Colonic mucosa (tissue), 4 donors: Measurements from ENCODE around the gene BTRC. TPM values are rescaled to one million over a fixed set of nuclear protein-coding genes. Genes with fewer than 3 reads are reported as not detected.

ENCODE experiments used
- DNase-seq: peaks from one replicate; pipeline ENCODE4 v3.0.0-alpha.2; 2020
- H3K27ac ChIP-seq: fragments of 200-600 bp; one replicate; pipeline ENCODE4 v1.8.0; 2021
- H3K27me3 ChIP-seq: fragments of 200-600 bp; one replicate; pipeline ENCODE4 v1.8.0; 2021
- H3K36me3 ChIP-seq: fragments of 200-600 bp; one replicate; pipeline ENCODE4 v1.8.0; 2021
- H3K4me1 ChIP-seq: fragments of 200-600 bp; one replicate; pipeline ENCODE4 v1.8.0; 2021; ENCODE audit warnings: mild to moderate bottlenecking
- H3K4me3 ChIP-seq: fragments of 200-600 bp; one replicate; pipeline ENCODE4 v1.8.0; 2021
- H3K9ac ChIP-seq, 2 donors: one replicate each; pipeline ENCODE4 v1.7.0; 2013; ENCODE audit warnings: control low read depth in 2 of 2, low read depth in 2 of 2, low read length in 2 of 2
- H3K9me3 ChIP-seq: fragments of 200-600 bp; one replicate; pipeline ENCODE4 v1.8.0; 2021
- intact Hi-C: fragments of 100-400 bp; cut with DNase I; formaldehyde crosslinking; loops from one replicate; pipeline ENCODE4 v1.14.1; 2022
- total RNA-seq, 2 donors: library from RNA; stranded (reverse); fragmentation: NEBNext Ultra II Directional in 1 of 2; extraction: Animal tissue kit (Norgen Biotek cat#: 25700) in 1 of 2; gene quantifications; one replicate each; pipeline ENCODE4 v1.2.1, GENCODE V29; 2021
- TF ChIP-seq, protein P1 (sequence below): fragments of 200-600 bp; IDR thresholded peaks from one replicate; pipeline ENCODE4 v1.8.0; 2022; ENCODE audit warnings: antibody characterized with exemption, mild to moderate bottlenecking
- donor health status: healthy.
- donor health status: DM: no; HTN: no; CAD: no.
- donor health status: DM: no; HTN: no; CAD: no.

Gene BTRC
- total RNA-seq, 2 donors from 2014 or later, result 9.9 to 10.5 TPM

DNA sequence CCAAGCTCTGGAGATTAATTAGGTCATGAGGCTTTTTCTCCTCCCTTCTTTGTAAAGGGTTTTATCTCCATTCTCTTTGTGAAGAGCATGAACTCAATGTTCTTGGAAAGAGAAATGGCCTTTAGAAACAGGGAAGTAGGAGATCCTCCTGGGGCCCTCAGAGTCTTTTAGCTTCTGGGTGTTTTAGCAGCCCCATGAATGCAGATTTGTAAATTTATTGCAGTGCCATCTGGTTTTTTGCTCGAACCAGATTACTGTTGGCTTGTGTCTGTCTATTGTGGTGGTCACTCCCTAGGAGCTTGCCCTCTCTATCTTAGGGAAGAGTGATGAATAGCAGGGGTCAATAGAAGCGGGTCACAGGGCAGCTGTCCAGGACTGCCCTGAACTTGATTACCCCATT is 110.6 kb downstream of the BTRC start:
- Histone ChIP-seq H3K9me3 (no peaks in the 10 kb centered on the region), H3K4me3 (no peak overlapping the region), H3K9ac (no peak overlapping the region), H3K27me3 (no peaks in the 10 kb centered on the region), H3K4me1 (no peaks in the 10 kb centered on the region), H3K27ac (no peak overlapping the region), H3K36me3 (no peaks in the 10 kb centered on the region)
- TF ChIP-seq, protein P1, sequence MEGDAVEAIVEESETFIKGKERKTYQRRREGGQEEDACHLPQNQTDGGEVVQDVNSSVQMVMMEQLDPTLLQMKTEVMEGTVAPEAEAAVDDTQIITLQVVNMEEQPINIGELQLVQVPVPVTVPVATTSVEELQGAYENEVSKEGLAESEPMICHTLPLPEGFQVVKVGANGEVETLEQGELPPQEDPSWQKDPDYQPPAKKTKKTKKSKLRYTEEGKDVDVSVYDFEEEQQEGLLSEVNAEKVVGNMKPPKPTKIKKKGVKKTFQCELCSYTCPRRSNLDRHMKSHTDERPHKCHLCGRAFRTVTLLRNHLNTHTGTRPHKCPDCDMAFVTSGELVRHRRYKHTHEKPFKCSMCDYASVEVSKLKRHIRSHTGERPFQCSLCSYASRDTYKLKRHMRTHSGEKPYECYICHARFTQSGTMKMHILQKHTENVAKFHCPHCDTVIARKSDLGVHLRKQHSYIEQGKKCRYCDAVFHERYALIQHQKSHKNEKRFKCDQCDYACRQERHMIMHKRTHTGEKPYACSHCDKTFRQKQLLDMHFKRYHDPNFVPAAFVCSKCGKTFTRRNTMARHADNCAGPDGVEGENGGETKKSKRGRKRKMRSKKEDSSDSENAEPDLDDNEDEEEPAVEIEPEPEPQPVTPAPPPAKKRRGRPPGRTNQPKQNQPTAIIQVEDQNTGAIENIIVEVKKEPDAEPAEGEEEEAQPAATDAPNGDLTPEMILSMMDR, result no peak
- DNase-seq, result no peak
- intact Hi-C loops, result no loop called here

GRCh38 chr10:101466016-101466912 is 112.3 kb downstream of the BTRC start:
- DNase-seq, result no peak
- H3K27ac ChIP-seq, result no peak overlapping the region
- H3K27me3 ChIP-seq, result no peaks in the 10 kb centered on the region
- TF ChIP-seq, protein P1, result no peak
- H3K36me3 ChIP-seq, result no peaks in the 10 kb centered on the region
- intact Hi-C loops, result no loop called here
- no peak overlapping the region for H3K9ac ChIP-seq
- H3K9me3 ChIP-seq, result no peaks in the 10 kb centered on the region
- H3K4me1 ChIP-seq, result no peaks in the 10 kb centered on the region
- no peak overlapping the region for H3K4me3 ChIP-seq

- no peak overlapping the region for H3K4me3 ChIP-seq
- TF ChIP-seq, protein P1, result peak; percentile 65
- H3K4me1 ChIP-seq, result no peaks in the 10 kb centered on the region
- no peak overlapping the region for H3K9ac ChIP-seq
- H3K27ac ChIP-seq, result no peak overlapping the region
- no peaks in the 10 kb centered on the region for H3K36me3 ChIP-seq
- peak; percentile 32 for DNase-seq
- H3K9me3 ChIP-seq, result no peaks in the 10 kb centered on the region
- H3K27me3 ChIP-seq, result no peaks in the 10 kb centered on the region
- intact Hi-C loops, result no loop called here
These were observed 113.4 kb downstream of the BTRC start for GRCh38 chr10:101467286-101467770.

DNA sequence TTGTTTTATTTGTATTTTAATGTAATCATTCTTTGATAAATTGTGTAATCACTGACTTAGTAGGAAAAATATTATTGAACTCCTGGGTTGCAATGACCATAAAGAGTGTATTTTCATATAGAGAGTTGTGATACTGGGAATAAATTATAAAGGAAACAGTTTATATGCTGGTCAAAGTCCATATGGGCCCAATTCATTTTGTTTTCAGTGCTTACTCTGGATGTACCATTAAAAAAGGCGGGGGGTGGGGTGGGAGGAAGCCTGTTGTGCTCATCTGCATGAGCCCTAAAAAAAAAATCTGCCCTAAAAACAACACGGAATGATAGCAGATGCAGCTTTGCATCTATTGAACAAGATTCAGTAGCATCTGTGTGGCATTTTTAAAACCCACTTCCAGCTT is 114.2 kb downstream of the BTRC start:
- Histone ChIP-seq H3K4me1 (no peaks in the 10 kb centered on the region), H3K9ac (no peak overlapping the region), H3K27ac (no peak overlapping the region), H3K27me3 (no peaks in the 10 kb centered on the region), H3K9me3 (no peaks in the 10 kb centered on the region), H3K36me3 (no peaks in the 10 kb centered on the region), H3K4me3 (no peak overlapping the region)
- intact Hi-C loops, result no loop called here
- peak; percentile 23 for DNase-seq
- TF ChIP-seq, protein P1, result no peak

- no peaks in the 10 kb centered on the region for H3K27me3 ChIP-seq
- no peaks in the 10 kb centered on the region for H3K4me1 ChIP-seq
- no peaks in the 10 kb centered on the region for H3K9me3 ChIP-seq
- no peak overlapping the region for H3K4me3 ChIP-seq
- H3K36me3 ChIP-seq, result no peaks in the 10 kb centered on the region
- DNase-seq, result no peak
- intact Hi-C loops, result no loop called here
- no peak overlapping the region for H3K9ac ChIP-seq
- TF ChIP-seq, protein P1, result no peak
- H3K27ac ChIP-seq, result no peak overlapping the region
These were observed 122.4 kb downstream of the BTRC start for GRCh38 chr10:101476383-101476782.
